ENCODE results near the gene MAP3K1. TPM values are rescaled to one million over a fixed set of nuclear protein-coding genes. Genes with fewer than 3 reads are reported as not detected.
"Not testable (repeated sequence)": the region's sequence is repeated elsewhere in the genome, so short reads cannot be mapped to it uniquely, and the experiment has no call there.

MAP3K1 gene
- 22.8 TPM for total RNA-seq

DNA sequence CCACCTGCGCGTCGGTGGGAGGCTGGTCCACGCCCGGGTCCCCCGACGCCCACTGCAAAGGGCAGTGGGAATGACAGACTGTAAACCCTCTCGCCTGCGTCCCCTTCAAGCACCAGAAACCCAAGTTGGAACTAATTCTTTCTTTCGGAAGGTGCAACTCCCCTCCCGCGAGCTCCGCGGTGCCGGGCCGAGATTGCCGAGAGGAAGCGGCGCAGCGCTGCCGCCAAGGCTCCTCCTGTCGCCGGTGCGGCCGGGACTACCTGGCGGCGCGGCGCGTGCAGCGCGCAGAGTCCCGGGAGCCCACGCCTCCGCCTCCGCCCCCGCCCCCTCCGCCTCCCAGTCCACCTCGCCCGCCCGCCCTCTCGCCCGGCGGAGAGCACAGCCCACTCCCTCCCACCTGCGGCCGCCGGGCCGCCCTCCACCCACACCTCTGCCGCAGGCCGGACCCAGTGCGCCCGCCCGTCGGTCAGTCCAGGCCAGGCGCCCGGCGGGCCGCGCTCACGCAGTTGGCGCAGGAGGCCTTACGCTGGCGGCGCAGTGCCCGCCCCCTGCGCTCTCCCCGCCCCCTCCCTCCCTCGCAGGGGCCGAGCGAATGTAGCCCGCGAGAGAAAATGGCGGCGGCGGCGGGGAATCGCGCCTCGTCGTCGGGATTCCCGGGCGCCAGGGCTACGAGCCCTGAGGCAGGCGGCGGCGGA is at the start of gene MAP3K1:
TSS of gene MAP3K1 (plus strand) at position 587 of the 695 bp plus-strand sequence. CDS start at position 612, 25 bp downstream.
- no peak for FAIRE-seq
- DNase-seq (ENCODE audit: low spot score in 2 of 2) = peak; percentile 87 to 94

DNA sequence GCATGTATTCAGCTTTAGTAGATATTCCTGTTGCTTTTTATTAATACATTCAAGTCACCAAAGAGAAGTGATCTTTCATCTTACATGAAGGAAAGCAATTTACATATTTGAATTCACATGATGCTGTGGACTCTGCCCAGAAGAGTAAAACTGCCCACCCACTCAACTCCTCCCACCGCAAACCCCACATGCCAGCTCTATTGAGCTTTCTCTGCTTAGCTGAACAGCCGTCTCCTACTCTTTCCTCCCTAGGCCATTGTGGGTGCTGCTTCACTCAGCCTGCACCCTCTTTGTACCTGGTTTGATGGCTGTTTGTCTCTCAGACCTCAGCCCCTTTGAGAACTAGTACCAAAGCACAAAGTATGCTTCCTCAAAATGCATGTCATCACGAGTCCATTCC is 48.4 kb upstream of the MAP3K1 start:
- FAIRE-seq = no peak

DNA sequence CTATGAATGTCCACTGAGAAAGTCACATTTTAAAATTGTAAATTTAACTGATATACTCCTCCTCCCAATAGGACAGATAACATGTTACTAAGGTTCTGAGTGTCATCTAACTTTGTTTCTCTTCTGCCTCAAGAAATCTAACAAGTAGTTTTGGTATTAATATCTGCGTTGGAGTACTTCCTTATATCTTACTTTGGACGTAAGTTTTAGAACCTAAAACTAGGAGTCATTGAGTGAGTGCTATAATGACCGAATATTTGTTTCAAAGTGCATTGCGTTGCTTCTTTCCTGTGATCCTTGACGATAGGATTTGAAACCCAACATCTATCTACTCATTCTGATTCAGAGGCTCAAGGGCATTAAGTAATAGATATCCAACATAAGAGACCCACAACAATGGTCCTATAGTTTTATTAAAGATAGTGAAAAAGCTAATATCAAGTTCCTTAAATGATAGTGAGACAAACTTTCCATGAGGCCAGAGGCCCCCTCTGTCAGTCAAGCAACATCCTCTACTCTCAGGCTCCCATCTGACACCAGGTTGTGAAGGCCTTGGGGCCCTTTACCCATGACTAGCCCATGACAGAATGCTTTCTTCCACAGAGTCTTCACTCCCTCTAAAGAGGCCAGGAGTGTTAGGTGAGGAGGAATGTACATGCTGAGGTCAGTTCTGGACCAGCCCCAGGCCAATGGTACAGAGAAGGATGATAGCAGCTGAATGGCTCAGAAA is 45.3 kb upstream of the MAP3K1 start:
- DNase-seq (ENCODE audit: low spot score in 2 of 2) = no peak
- no peak for FAIRE-seq

More for the DNA sequence above, 48.4 kb upstream of the MAP3K1 start:
- no peak for DNase-seq (ENCODE audit: low spot score in 2 of 2)

DNA sequence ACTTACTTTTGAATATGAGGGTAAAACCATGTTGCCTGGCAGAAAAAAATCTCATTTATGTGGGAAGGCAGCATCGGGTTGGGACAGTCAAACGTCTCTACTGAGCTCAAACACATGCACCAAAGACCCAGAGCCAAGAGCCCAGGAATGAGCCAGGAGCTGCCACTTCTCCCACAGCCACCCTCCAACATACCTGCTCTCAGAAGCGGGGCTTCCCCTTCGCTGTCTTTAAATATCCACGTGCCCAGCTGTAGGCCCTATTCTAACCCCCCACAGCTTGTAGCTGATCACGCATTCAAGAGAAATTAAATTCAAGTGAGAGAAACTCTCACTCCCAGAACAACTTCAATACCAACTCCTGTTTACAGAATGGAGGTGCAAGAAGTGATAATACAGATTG is 42.6 kb upstream of the MAP3K1 start:
- FAIRE-seq (no peak), DNase-seq (ENCODE audit: low spot score in 2 of 2) (no peak)

DNA sequence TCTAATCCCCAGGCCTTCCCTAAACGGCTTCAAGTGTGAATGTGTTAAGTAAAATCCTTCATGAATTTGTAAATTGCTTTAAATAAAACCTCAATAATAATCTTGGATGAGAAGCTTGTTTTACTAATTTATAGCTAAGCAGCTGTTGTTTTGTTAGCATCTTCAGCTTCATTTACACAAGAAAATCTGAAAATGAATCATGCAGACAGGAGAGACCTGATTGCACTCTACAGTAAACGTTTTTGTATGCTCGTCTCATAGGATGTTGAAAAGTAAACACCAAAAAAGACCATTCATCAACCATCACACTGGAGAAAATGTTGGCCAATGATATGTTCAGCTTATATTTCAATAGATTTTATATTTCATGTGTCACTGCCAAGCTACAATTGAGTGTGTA is 40.4 kb upstream of the MAP3K1 start:
- DNase-seq (ENCODE audit: low spot score in 2 of 2) (no peak), FAIRE-seq (no peak)

DNA sequence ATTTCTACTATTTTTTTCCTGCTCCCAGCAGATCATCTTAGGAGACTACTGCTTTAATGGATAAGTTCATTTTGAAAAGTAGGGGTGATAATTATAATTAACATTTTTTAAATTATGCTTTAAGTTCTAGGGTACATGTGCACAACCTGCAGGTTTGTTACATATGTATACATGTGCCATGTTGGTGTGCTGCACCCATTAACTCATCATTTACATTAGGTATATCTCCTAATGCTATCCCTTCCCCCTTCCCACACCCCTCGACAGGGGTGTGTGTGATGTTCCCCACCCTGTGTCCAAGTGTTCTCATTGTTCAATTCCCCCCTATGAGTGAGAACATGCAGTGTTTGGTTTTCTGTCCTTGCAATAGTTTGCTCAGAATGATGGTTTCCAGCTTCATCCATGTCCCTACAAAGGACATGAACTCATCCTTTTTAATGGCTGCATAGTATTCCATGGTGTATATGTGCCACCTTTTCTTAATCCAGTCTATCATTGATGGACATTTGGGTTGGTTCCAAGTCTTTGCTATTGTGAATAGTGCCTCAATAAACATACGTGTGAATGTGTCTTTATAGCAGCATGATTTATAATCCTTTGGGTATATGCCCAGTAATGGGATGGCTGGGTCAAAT is 39.0 kb upstream of the MAP3K1 start:
- not testable (repeated sequence) for FAIRE-seq; DNase-seq (ENCODE audit: low spot score in 2 of 2)

DNA sequence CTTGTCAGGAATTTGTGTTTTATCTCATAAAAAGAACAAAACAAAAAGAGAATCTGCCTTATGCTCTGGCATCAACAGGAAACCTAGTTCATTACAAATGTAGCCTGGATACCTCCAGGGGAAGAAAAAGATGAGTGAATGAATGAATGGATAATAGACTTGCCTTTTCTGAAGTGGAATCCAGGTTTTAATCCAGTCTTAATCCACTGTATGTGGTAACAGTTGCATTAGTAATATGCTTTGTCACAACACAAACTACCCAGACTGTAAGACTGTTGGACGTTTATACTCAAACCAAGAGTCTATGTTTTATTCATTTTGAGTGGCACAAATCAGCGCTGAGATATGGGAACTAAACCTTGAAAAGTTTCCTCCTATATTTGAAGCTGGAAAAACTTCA is 32.1 kb upstream of the MAP3K1 start:
- FAIRE-seq (no peak), DNase-seq (ENCODE audit: low spot score in 2 of 2) (no peak)

DNA sequence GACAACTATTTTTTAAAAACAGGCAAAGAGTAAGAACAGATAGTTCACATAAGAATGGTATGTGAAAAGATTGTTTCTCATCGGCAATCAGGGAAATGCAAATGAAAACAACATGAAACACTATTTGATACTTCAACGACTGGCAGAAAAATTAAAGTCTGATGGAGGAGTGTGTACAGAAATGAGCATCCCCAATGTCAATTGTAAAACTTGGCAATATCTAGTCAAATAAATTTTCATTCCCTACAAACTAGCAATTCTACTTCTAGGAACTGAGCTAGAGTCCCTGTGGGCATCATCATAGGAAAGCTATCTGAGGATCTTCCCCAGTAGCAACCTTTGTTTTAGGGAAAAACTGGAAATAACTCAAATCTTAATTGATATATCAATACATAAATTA is 29.0 kb upstream of the MAP3K1 start:
- no peak for DNase-seq (ENCODE audit: low spot score in 2 of 2)
- FAIRE-seq = no peak

DNA sequence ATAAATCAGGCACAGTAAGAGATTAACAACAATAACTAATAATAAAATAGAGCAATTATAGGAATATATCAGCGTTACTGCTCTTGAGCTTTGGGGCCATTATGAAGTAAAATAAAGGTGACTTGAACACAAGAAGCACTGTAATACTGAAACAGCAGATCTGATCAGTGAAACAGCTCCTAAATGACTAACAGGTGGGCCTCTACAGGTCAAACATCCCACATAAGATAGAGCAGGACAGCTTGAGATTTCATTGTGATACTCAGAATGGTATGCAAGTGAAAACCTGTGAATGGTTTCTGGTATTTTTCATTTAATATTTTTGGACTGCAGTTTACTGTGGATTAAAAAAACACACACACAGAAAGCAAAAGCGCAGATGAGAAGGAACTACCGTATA is 24.0 kb upstream of the MAP3K1 start:
- no peak for DNase-seq (ENCODE audit: low spot score in 2 of 2)
- no peak for FAIRE-seq

DNA sequence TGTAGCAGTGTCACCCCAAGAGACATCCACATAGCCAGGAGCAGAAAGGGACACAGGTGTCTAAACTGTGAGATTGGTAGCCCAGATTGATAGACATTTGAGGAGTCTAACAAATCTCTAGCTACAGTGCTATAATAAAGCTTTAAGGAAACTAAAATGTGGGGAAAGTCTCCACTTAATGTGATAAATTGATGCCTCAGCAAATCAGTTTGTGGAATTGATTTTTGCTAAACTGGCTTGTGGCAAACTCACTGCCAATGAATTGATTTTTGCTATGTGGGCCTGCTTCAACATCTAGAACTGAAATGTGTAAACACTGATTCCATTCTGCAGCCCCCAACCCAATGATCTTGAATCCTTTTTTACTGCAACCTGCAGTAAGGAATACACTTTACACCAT is 16.8 kb upstream of the MAP3K1 start:
- FAIRE-seq (no peak), DNase-seq (ENCODE audit: low spot score in 2 of 2) (no peak)

DNA sequence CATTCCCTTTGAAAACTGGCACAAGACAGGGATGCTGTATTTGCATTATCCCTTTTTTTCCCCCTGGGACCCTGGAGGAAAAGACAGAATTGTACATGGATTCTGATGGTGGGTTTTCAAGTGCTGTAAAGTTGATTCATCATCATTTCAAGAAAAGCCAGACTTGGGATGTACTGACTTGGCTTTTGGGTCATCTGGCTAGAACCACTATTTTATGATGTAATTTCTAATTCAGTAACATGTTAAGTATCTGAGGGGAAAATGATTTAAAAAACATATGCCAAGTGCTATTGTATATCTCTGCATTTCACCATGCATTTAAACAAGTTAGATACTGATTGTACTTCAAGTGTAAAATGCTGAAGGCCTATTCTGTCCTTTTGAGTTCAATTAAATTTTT is 15.2 kb upstream of the MAP3K1 start:
- FAIRE-seq (no peak), DNase-seq (ENCODE audit: low spot score in 2 of 2) (no peak)

DNA sequence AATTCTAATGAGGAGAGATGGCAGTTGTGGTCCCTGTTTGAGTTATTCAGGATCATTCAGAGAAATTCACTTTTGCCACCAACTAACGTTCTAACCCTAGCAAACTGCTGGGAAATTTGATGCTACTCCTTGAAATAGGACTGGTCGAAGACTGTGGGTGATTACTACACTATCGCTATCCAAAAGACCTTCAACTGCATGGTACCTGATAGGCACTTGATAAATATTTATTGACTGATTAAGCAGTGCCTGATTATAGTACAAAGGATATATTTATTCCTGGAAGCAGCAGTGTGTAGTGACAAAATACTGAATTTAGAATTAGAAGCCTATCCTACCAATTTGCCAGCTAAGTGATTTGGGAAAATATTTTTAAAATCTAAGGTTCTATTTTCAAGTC is 14.1 kb upstream of the MAP3K1 start:
- no peak for FAIRE-seq
- DNase-seq (ENCODE audit: low spot score in 2 of 2) = no peak

DNA sequence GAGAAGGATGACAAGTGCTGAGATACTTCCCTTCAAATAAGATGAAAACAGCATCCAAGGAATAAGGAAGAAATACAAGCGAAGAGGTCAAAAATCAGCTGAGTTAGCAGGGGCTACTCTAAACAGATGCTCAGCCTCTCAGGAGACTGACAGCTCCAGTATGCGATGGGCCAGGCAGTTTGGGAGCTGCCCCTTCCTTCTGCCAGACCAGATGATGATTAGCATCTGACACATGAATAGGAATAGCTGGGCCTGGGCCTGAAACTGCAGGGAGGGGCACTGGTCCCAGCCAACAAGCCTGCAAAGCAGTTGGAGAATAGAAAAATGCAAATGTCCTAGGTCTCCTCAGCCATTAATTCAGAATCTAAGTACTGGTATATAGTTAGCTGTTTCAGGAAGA is 13.1 kb upstream of the MAP3K1 start:
- no peak for FAIRE-seq
- no peak for DNase-seq (ENCODE audit: low spot score in 2 of 2)

DNA sequence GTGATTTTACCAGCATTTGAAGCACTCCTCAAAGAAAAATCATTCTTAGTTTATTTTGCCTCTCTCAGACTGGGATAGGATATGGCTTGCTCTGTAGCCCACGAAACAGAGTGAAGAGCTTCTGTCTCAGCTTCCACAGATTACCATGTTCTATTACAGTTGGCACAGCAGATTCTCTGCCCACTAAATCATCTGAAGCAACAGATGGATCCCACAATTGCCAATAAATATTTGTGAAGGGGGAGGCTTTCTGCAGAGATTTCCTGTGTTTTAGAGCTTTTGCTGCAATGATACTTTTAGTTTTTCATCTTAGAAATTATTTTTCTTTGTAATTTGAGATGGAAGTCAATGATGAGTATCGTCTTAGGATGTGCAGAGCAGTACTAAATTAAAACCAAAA is 12.3 kb upstream of the MAP3K1 start:
- FAIRE-seq = no peak
- no peak for DNase-seq (ENCODE audit: low spot score in 2 of 2)

DNA sequence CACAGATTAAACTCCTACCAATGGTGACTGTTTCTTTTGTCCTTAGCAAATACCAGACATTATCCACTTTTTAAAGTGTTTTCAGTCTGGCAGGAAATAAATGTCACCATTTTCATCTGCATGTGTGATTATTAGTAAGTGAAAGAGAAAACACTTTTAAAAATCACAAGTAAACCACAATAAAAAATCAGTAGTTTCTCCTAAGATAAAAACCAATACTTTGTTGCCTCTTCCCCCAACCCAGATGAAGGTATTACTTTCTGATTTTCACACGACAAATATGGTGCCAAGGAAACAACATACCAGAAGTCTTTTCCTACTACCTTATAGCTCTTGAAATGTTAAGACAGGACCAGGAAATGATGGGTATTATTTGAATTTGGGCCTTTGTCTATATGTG is 11.5 kb upstream of the MAP3K1 start:
- DNase-seq (ENCODE audit: low spot score in 2 of 2) (no peak), FAIRE-seq (no peak)

DNA sequence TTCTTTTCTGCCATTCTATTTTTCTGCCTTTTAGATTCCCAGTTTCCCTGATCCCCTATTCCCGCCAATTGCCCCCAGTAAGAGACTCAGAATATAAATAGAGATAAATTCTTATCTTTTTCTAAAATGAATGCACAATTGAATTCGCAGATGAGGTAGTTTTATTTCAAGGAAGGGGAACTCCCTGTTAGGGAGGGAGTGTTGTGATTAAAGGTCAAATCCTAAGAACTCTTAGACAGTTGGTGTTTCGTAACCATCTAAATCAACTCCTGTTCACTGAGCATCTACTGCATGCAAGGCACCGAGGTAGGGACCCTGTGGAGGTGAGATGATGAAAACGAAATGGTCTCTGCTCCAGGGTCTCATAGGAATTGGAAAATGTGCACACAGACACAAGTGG is 7.7 kb upstream of the MAP3K1 start:
- DNase-seq (ENCODE audit: low spot score in 2 of 2) = no peak
- no peak for FAIRE-seq

DNA sequence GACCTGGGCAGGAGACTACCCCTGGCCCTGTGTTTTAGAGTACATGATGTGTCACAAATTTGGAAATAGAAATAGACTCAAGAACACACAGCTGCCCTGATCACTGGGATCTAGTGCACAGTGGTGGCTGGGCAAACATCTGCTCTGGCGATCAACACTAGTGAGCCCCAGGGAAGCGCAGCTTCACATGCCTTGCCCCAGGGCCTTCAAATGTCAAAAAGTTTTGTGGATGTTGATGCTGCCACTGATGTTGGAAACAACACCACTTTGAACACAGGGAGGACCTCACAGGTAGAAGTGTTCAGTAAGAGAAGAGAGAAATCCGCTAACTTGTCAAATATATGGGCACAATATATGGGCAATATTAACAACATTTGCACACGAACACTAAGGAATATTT is 7.1 kb upstream of the MAP3K1 start:
- FAIRE-seq = no peak

DNA sequence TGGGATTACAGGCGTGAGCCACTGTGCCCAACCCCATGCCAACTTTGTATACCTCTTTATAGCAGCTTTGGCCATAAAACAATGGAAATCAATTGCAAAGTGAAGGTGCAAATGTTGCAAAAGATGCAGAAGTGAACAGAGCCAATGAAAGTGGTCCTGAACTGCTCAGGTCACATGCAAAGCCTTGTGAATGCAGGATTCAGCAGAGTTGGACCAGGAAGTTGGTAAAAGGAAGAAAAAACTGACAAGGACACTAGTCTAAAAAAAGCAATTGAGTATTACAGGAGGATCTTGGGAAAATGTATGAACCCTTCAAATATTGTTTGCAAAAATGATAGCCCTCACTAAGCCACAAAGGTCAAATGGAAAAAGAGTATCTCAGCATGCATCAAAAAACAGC is 4.5 kb upstream of the MAP3K1 start:
- no peak for DNase-seq (ENCODE audit: low spot score in 2 of 2)
- no peak for FAIRE-seq

More for the DNA sequence above, 7.1 kb upstream of the MAP3K1 start:
- no peak for DNase-seq (ENCODE audit: low spot score in 2 of 2)

DNA sequence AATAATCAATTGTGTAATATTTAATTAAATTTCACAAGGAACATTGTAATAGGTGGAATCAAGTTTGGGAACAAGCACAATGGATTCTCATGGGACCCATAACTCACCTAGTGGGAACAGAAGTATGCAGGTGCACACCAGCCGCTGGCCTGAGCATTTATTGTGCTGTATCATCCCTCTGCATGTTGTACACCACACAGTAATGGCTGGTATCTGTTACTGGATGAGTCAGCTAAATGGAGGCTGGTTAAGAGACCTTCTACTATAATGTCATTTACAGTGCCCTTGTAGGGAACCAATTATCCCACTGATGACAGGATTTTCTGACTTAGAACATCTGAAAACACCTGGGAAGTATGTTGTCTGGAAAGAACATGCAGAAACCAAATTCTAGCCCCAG is 3.2 kb upstream of the MAP3K1 start:
- no peak for DNase-seq (ENCODE audit: low spot score in 2 of 2)
- FAIRE-seq = no peak

DNA sequence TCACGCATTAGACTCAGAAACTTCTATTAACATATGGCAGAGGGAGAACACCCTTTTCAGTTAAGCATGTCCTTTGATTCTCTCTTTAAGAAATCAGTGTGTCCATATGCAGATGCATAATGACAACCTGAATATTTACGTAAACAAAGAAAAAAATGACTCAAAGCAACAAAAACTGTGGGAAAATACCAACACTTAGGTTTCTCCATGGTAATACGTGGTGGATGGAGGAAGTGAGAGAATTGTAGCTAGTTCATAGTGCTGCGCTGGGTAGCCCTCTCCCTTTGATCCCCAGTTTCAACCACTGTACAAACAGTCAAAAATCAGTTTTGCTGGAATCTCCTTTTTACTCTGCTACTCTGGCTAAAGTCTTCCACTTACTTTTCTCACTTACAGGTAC is 2.0 kb upstream of the MAP3K1 start:
- no peak for DNase-seq (ENCODE audit: low spot score in 2 of 2)
- FAIRE-seq = no peak

DNA sequence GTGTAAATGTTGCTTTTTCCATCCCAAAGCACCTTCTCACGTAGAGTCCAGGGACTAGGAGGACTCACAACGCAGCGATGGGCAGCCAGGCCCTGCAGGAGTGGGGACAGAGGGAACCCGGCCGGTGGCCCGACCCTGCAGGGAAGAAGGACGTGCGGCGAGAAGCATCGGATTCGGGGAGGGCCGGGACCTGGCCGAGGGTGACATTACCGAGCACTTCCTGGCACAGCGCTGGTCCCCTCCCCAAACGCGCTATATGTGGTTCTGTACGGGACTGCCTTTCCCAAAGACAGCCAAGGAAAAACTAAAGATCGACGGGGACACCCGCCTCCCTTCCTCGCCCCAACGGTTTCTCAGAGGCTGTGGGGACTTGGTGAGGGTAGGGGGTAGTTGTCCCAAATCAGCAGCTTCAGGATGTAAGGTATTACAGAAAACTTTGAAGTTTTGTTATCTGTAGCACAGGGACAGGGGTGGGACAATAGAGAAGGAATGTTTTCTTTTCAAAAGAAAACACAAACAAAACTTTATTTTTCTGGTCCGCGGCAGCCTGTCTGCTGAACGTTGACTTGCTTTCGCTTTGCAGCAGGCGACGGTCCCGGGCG is 887 bp upstream of the MAP3K1 start:
- DNase-seq (ENCODE audit: low spot score in 2 of 2) (peak in 1 of 2 donors; percentile 16), FAIRE-seq (no peak)
